CD4-positive, alpha-beta T cell treated with Interleukin-6 for 4 hours (primary cell): ENCODE measurements around the gene LDAH.

Experiments used
- DNase-seq: peaks from one replicate; pipeline ENCODE4 v3.0.0-alpha.2; 2020; ENCODE audit warnings: mixed read lengths

The LDAH gene

DNA sequence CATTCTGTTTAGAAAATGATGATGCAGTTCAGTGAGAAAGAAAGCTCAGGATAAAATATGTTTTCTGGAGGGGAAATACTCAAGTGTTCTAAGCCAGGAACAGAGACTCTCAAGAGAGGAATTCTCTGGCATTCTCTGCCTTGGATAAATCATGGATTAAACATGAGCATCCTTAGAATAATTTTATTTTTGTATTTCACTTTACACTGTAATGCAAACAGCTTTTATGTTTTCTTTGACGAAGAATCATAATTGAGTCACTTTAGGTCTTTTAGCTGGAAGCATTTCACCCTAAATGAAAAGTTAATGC, 144.9 kb downstream of the LDAH start:
- DNase-seq: no peak

DNA sequence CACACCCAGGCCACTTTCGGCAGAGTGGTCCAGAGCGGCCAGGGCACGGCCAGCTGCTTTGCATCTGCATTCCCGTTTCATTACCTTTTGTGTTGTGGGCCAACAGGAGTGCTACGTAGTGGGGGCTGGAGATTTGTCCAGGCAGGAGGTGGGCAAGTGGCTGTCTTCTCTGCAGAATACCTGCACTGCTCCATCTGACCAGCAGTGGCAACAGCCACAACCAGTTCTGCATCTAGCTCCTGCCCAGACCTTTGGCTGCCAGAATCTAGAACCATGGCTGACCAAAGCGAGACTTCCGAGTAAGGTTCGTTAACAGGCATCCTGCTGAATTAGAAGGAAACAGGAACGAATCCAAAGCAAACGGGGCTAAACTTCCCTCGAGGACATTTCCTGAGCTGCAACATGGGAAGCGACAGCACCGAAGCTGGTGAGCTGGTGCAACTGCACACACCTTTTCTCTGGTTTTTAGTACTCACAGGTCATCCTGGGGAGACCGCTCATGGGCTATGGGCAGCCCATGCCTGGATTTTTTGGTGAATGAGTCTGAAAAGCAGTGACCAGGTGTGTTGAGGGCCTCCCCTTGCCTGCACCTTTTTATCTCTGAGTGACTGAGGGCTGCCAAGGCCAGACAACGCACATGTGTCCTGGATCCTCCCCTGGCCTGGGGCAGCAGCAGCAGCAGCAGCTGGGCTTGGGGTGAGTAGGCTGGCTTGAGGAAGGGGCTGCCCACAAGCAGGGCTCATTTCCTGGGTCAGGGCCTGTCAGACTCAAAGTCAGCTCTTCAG, 145.4 kb downstream of the LDAH start:
- no peak for DNase-seq

DNA sequence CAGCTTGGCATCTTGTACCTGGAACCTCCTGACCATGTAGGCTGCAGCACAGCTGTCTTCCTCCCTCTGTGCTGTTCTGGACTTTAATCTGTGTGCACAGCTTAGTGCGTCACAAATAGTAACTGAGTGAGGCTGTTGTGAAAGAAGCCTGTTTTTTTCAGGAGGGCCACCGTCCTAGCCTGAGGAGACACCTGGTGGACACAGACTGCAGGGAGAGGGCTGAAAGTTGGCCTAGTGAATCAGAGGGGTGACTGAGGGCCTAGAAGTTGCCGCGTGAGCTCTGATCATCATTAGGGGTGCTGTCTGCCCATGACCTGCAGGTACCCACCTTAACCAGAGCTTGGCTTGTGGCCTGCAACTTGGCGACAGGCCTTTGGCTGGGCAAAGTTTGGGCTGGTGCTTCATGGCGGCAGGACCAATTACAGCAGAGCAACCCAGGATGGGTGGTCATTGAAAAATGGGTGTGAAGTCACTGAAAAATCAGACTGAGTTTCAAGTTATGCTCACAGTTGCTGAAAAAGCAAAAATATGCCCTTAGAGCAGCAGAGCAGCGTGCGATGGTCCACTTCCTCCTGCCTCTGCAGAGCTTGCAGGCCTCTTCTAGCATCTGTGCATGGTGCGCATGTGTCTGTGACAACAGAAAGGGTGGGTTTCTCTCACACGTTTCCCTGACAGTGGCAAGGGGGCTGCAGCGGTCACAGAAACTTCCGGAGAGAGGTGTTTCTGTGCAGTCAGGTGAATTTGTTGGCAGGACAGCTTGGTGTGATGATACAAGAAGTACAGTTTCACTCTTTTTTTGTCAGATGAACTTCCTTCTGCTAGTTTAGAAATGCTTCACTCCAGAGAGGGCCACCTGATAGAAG, 146.3 kb downstream of the LDAH start:
- DNase-seq: no peak

GRCh38 chr2:20675701-20676352, 147.1 kb downstream of the LDAH start:
- DNase-seq: peak; percentile 28

DNA sequence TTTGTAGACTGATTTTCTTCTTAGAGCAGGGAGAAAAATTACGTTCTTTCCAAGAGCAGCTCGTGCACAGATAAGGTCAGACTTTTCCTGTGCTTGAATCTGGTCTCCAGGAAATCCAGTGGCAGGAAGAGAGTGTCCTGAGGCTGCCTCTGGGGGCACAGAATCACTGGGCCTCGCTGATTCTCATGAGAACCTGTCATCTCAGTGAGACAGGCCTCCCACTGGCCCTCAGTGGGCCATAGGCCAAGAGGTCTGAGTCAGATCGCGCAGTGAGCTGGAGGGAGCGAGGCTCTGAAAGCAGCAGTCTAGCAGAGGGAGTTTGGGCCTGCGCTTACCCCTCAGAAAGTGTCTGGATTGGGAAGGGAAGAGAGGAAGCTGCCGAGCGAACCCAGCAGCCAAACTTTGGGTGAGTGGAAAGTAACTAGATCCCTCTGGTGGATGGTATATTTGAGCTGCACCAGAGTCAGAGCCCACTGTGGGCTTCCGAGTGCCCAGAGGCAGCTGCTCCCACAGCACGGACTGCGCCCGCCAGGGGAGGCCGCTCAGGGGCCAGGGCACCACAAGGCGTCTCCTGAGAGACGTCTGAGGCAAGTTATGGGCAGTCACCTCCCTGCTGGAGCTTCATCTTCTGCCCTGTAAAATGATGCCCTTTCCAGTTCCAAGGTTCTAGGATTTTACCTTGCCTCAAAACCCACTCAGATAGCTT, 147.8 kb downstream of the LDAH start:
- DNase-seq: no peak

GRCh38 chr2:20674309-20674965, 148.5 kb downstream of the LDAH start:
- DNase-seq: no peak

- DNase-seq: no peak
Observed at GRCh38 chr2:20673686-20674308, 149.1 kb downstream of the LDAH start.

DNA sequence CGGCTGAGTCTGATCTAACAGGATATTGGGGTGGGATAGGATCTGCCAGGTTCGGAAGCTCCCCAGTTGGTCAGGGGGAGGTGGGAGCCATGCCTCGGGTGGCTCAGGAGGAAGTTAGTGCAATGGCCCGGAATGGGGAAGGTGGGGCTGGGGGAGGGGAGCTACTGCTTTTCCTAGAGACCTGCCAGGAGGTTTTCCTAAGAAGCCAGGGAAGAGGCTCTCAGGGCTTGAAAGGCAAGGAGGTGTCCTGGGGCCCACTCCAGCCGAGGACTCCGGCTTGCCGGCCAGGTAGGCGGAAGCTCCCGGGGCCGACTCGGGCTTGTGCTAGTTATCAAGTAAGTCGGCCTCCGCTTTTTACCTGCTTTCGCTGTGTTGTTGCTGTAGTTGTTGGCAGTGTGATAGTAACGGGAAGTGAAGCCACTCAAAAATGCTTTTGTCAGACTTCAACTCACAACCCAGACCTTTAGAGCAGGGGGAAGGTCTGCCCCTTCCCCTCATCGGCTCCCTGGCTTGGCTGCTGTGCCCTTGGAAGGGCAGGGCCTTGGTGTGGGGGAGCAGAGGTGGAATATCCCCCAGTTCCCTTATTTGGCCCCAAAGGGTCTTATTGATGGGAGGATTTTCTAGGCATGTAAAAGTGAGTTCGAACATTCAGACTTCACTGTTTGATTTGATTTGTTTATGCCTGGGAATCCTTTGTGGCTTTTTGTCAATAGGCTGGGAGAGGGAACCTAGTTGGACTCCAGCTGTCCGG, 150.5 kb downstream of the LDAH start:
- no peak for DNase-seq

GRCh38 chr2:20671736-20672080, 151.2 kb downstream of the LDAH start:
- DNase-seq: no peak

DNA sequence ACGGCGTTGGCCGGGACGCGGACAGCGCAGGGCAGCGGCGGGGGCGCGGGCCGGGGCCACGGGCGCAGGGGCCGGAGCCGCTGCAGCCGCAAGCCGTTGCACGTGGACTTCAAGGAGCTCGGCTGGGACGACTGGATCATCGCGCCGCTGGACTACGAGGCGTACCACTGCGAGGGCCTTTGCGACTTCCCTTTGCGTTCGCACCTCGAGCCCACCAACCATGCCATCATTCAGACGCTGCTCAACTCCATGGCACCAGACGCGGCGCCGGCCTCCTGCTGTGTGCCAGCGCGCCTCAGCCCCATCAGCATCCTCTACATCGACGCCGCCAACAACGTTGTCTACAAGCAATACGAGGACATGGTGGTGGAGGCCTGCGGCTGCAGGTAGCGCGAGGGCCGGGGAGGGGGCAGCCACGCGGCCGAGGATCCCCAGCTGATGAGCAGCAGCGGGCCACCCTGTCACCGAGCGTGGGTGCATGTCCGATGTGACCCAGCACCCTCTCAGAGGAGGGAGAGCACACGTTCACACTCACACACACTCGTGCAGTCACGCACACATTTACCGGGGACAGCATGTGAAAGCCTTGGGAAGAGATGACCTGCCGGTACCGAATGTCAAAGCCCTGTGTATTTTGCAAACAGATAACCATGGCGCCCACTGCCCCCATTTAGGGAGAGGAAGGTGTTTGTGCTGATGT, 151.7 kb downstream of the LDAH start:
- no peak for DNase-seq

DNA sequence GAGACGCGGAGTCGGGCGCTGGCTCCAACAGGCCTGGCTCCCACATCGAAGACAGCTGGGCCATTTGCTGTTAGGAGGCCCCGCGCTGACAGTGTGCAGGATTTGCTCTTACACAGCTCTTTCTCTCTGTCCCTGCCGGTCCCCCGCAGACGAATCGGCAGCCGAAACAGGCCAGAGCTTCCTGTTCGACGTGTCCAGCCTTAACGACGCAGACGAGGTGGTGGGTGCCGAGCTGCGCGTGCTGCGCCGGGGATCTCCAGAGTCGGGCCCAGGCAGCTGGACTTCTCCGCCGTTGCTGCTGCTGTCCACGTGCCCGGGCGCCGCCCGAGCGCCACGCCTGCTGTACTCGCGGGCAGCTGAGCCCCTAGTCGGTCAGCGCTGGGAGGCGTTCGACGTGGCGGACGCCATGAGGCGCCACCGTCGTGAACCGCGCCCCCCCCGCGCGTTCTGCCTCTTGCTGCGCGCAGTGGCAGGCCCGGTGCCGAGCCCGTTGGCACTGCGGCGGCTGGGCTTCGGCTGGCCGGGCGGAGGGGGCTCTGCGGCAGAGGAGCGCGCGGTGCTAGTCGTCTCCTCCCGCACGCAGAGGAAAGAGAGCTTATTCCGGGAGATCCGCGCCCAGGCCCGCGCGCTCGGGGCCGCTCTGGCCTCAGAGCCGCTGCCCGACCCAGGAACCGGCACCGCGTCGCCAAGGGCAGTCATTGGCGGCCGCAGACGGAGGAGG, 152.4 kb downstream of the LDAH start:
- no peak for DNase-seq

DNA sequence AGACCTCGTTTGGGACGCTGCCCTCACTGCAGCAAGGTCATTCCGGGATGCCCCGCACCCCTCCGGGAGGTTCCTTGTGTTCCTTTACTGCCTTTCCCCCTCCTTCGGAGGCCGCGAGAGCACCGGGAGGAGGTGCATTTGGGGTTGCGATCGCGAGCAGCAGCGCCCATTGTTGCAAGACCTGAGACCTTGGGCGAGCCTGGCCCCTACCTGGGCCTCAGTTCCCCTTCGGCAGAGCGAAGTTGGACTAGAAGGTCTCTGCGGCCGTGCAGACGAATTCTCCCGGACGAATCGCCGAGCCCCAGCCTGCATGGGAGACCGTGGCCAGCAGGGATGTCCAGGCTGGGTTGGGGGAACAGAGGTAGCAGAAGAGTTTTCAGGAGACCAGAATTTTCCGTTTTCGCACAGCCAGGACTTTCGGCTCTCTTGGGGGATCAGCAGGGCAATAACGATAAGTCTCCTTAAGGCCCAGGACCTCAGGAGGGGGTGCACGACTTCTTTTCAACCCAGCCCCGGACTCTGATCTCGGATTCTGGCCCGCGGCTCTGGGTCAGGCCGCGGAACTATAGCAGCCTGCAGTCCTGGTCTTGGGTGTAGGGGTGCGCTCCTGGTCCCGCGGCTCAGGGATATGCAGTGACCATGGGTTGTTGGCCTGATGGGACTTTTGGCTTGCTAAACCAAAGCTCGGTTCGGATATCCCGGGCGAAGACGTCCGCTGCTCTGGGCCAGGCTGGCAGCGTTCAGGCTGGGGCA, 153.2 kb downstream of the LDAH start:
- DNase-seq: no peak

DNA sequence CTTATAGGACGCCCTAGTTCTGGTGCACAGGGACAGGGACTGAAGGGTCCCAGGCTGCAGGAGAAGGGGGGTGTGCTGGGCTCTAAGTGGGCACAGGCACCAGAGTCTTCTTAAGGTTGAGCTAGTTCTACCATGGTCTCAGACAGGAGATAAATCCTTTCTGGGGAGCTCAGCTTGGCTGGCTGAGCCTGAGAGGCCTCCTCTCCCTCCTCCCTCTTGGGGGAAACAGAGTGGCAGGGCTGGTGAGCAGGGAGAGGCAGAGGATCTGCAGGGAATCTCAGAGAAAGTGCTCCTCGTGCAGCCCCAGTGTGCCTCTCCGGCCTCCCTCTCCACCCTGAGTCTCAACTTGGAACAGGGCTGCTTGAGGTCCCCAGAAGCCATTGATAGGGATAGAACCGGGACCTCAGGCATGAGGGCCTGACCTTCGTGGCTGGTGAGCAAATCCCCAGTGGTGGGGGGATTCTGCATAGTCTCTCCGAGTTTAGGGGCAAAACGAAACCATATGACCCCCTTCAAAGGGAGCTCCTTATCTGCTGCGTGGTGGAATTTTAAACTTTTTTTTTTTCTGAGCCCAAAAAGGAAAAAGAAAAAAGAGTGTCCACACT, 153.9 kb downstream of the LDAH start:
- no peak for DNase-seq

- no peak for DNase-seq
Observed at GRCh38 chr2:20668451-20668850, 154.4 kb downstream of the LDAH start.

DNA sequence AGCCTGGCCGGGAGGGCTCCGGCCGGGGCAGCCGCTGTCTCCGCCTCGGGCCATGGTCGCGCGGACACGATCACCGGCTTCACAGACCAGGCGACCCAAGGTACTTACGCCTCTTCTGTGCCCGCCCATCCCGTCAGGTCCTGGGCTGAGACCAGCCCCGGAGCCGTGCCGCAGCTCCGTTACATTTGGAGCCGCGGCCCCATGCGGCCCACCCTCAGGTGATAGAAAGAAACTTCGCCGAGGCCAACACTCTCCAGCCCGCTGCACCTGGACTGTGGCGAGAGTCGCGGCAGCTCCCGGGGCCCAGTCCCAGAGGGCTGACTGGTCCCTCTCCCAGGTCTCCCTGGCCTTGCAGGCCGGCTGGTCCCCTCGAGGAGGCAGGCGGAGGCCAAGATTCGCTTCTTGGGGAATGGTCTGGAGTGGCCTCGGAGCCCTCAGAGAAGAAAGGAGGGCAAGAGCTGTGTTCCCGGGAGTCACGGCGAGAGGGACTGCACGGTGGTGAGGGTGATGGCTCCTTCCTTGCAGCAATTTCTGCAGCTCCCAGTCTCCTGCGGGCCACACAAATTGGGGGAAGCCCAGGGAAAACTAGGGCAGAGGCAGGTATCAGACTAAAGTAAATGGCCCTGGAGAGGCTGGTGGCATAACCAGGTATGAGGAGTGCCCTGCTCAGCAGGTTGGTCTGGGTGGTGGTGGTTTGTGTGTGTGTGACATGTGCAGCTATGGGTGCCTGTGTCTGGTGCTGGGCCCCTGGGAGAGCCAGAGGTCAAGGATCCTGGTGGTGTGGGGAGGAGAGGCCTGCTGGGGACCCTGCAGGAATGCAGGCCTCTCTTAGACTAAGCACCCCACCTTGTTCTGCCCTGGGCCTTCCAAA, 155.1 kb downstream of the LDAH start:
- no peak for DNase-seq

- DNase-seq: no peak
Observed at GRCh38 chr2:20667151-20667530, 155.8 kb downstream of the LDAH start.

- peak; percentile 33 for DNase-seq
Observed at GRCh38 chr2:20666304-20667150, 156.4 kb downstream of the LDAH start, which contains the start of gene GDF7. Gene GDF7 (plus strand): TSS chr2:20667144. CDS start chr2:20667240, 96 bp downstream.
